Brain microvascular endothelial cell (primary cell): Measurements from ENCODE around the gene LIPE.

Experiments used
- DNase-seq: peaks from one replicate; pipeline ENCODE4 v3.0.0-alpha.2; 2020
- H3K27ac ChIP-seq: fragments of 250-450 bp; sonication (Bioruptor Pico); 2 replicates; pipeline ENCODE4 v1.5.1; 2020; ENCODE audit warnings: mild to moderate bottlenecking, moderate library complexity
- H3K27me3 ChIP-seq: fragments of 250-450 bp; sonication (Bioruptor Pico); replicated peaks from 2 replicates; pipeline ENCODE4 v1.5.1; 2020; ENCODE audit warnings: mild to moderate bottlenecking
- H3K36me3 ChIP-seq: fragments of 250-450 bp; sonication (Bioruptor Pico); replicated peaks from 2 replicates; pipeline ENCODE4 v1.5.1; 2020; ENCODE audit warnings: mild to moderate bottlenecking
- H3K4me3 ChIP-seq: 2 replicates; pipeline ENCODE4 v1.5.1; 2011; ENCODE audit warnings: low read depth, mild to moderate bottlenecking, control low read depth, low read length, moderate library complexity
- in situ Hi-C: cut with HindIII; loops from 2 replicates; pipeline ENCODE4 v1.10.0; 2017; ENCODE audit warnings: low sequenced_read_pairs, low pct_ligation_motif_present
- TF ChIP-seq, protein P1 (sequence below): IDR thresholded peaks from 2 replicates; pipeline ENCODE4 v1.5.1; 2011; ENCODE audit warnings: low read depth, mild to moderate bottlenecking, moderate library complexity, low read length, control low read depth, inconsistent platforms; ENCODE audit errors: missing control alignments

LIPE gene

GRCh38 chr19:42366673-42367072 is 60.5 kb downstream of the LIPE start:
- TF ChIP-seq, protein P1, sequence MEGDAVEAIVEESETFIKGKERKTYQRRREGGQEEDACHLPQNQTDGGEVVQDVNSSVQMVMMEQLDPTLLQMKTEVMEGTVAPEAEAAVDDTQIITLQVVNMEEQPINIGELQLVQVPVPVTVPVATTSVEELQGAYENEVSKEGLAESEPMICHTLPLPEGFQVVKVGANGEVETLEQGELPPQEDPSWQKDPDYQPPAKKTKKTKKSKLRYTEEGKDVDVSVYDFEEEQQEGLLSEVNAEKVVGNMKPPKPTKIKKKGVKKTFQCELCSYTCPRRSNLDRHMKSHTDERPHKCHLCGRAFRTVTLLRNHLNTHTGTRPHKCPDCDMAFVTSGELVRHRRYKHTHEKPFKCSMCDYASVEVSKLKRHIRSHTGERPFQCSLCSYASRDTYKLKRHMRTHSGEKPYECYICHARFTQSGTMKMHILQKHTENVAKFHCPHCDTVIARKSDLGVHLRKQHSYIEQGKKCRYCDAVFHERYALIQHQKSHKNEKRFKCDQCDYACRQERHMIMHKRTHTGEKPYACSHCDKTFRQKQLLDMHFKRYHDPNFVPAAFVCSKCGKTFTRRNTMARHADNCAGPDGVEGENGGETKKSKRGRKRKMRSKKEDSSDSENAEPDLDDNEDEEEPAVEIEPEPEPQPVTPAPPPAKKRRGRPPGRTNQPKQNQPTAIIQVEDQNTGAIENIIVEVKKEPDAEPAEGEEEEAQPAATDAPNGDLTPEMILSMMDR = no peak
- Histone ChIP-seq H3K27me3 (no peaks in the 10 kb centered on the region), H3K36me3 (peaks cover 5% of the 10 kb centered on the region), H3K27ac (no peak overlapping the region), H3K4me3 (no peak overlapping the region)
- in situ Hi-C loops = no loop called here
- DNase-seq = no peak

- TF ChIP-seq, protein P1 = no peak
- H3K36me3 ChIP-seq = peaks cover 5% of the 10 kb centered on the region
- DNase-seq = no peak
Measured at GRCh38 chr19:42363614-42364346, 63.4 kb downstream of the LIPE start.

GRCh38 chr19:42362891-42363440 is 64.2 kb downstream of the LIPE start:
- H3K36me3 ChIP-seq = peaks cover 5% of the 10 kb centered on the region
- TF ChIP-seq, protein P1 = no peak
- in situ Hi-C loops = no loop called here
- no peak for DNase-seq
- H3K4me3 ChIP-seq = no peak overlapping the region
- H3K27me3 ChIP-seq = no peaks in the 10 kb centered on the region
- H3K27ac ChIP-seq = no peak overlapping the region

More at GRCh38 chr19:42363614-42364346, 63.4 kb downstream of the LIPE start:
- no peak overlapping the region for H3K27ac ChIP-seq
- no peak overlapping the region for H3K4me3 ChIP-seq
- H3K27me3 ChIP-seq = no peaks in the 10 kb centered on the region
- in situ Hi-C loops = no loop called here

GRCh38 chr19:42362342-42362741 is 64.8 kb downstream of the LIPE start:
- H3K4me3 ChIP-seq = no peak overlapping the region
- no peak overlapping the region for H3K27ac ChIP-seq
- no peaks in the 10 kb centered on the region for H3K27me3 ChIP-seq
- in situ Hi-C loops = no loop called here
- H3K36me3 ChIP-seq = peaks cover 5% of the 10 kb centered on the region
- DNase-seq = no peak
- TF ChIP-seq, protein P1 = no peak

DNA sequence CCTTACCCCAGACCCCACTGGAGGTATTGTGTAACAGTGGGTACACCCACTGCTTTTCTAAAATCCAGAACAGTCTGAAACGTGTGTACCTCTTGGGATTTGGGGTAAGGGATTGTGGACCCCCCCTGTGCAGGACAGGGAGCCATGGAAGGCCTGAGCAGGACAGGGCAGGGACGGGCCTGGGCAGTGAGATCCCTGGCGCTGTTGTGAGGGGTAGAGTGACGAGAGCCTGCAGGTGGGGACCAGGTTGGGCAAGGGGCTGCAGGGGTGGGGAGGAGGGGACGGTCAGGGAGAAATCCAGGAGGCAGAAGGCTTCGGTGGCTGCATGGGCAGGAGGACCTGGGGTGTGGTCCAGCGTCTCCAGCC is 65.7 kb downstream of the LIPE start:
- peaks cover 5% of the 10 kb centered on the region for H3K36me3 ChIP-seq
- in situ Hi-C loops = no loop called here

More for the DNA sequence above, 65.7 kb downstream of the LIPE start:
- TF ChIP-seq, protein P1 = no peak
- no peak for DNase-seq
- Histone ChIP-seq H3K27me3 (no peaks in the 10 kb centered on the region), H3K4me3 (no peak overlapping the region), H3K27ac (no peak overlapping the region)
